Measurements from ENCODE around the gene CDK14. TPM values are rescaled to one million over a fixed set of nuclear protein-coding genes. Genes with fewer than 3 reads are reported as not detected.

Gene CDK14
- total and polyA plus RNA-seq, 2 donors (not counting 1 experiment from before 2014, with no cell fraction given), result 23.6 to 41.1 TPM

- Histone ChIP-seq H3K4me3 (replicated peaks in 1 of 4; ENCODE audit: control extremely low read depth in 1 of 4, insufficient read depth in 1 of 4, low read depth in 3 of 4, low read length in 4 of 4) (no peak overlapping the region), H3K36me3 (ENCODE audit: control insufficient read depth, insufficient read depth, low read length) (no peaks in the 10 kb centered on the region), H3K4me2 (ENCODE audit: extremely low read depth, insufficient read depth, low read length) (no peak overlapping the region), H3K79me2 (ENCODE audit: control insufficient read depth, insufficient read depth, low read length) (no peaks in the 10 kb centered on the region), H3K9me3 (ENCODE audit: control insufficient read depth, insufficient read depth, low read depth, low read length) (no peaks in the 10 kb centered on the region), H3K27ac (ENCODE audit: insufficient read depth, low read length) (no peak overlapping the region), H3K9ac (ENCODE audit: insufficient read depth, low read length) (no peak overlapping the region), H3K27me3 (ENCODE audit: control insufficient read depth, insufficient read depth, low read length) (no peaks in the 10 kb centered on the region), H4K20me1 (ENCODE audit: control insufficient read depth, extremely low read depth, insufficient read depth, low read length) (no peaks in the 10 kb centered on the region), H2AFZ (ENCODE audit: low read length) (no peak overlapping the region), H3K4me1 (ENCODE audit: control insufficient read depth, extremely low read depth, insufficient read depth, low read length) (no peaks in the 10 kb centered on the region)
- TF ChIP-seq, protein P1, sequence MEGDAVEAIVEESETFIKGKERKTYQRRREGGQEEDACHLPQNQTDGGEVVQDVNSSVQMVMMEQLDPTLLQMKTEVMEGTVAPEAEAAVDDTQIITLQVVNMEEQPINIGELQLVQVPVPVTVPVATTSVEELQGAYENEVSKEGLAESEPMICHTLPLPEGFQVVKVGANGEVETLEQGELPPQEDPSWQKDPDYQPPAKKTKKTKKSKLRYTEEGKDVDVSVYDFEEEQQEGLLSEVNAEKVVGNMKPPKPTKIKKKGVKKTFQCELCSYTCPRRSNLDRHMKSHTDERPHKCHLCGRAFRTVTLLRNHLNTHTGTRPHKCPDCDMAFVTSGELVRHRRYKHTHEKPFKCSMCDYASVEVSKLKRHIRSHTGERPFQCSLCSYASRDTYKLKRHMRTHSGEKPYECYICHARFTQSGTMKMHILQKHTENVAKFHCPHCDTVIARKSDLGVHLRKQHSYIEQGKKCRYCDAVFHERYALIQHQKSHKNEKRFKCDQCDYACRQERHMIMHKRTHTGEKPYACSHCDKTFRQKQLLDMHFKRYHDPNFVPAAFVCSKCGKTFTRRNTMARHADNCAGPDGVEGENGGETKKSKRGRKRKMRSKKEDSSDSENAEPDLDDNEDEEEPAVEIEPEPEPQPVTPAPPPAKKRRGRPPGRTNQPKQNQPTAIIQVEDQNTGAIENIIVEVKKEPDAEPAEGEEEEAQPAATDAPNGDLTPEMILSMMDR (conservative IDR thresholded peaks at IDR 0.05 in 1 of 2, IDR thresholded peaks at IDR 0.05 in 1 of 2; ENCODE audit: low read depth in 1 of 2, low read length in 2 of 2), result no peak
- TF ChIP-seq EZH2 (IDR thresholded peaks at IDR 0.05; ENCODE audit: low read length, missing control alignments), result no peak
- peak in 1 of 2 donors; percentile 21 for DNase-seq (ENCODE audit: low read depth in 2 of 2)
These were observed 393.1 kb downstream of the CDK14 start for GRCh38 chr7:90988996-90989765.

DNA sequence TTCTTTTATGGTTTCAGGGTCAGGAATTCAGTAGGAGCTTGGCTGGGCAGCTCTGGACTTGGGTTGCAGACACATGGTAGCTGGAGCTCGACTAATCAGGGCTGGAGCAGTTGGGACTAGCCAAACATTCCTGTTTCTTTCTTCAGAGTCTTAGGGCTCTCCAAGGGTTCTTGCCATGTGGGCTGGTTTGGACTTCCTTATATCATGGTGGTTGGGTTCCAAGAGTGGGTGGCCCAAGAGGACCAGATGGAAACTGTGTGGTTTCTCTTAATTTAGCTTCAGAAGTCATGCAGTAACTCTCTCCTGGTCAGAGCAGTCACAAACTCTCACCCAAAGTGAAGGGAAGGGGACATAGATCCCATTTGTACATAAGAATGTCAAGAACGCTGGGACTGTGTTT lies 398.0 kb downstream of the CDK14 start:
- TF ChIP-seq EZH2 (IDR thresholded peaks at IDR 0.05; ENCODE audit: low read length, missing control alignments), result no peak
- TF ChIP-seq, protein P1 (conservative IDR thresholded peaks at IDR 0.05 in 1 of 2, IDR thresholded peaks at IDR 0.05 in 1 of 2; ENCODE audit: low read depth in 1 of 2, low read length in 2 of 2), result no peak
- no peak overlapping the region for H3K27ac ChIP-seq (ENCODE audit: insufficient read depth, low read length)
- H3K79me2 ChIP-seq (ENCODE audit: control insufficient read depth, insufficient read depth, low read length), result no peaks in the 10 kb centered on the region
- no peaks in the 10 kb centered on the region for H3K4me1 ChIP-seq (ENCODE audit: control insufficient read depth, extremely low read depth, insufficient read depth, low read length)
- no peak overlapping the region for H3K9ac ChIP-seq (ENCODE audit: insufficient read depth, low read length)
- no peaks in the 10 kb centered on the region for H3K36me3 ChIP-seq (ENCODE audit: control insufficient read depth, insufficient read depth, low read length)
- DNase-seq (ENCODE audit: low read depth in 2 of 2), result no peak
- H3K9me3 ChIP-seq (ENCODE audit: control insufficient read depth, insufficient read depth, low read depth, low read length), result no peaks in the 10 kb centered on the region
- H3K4me2 ChIP-seq (ENCODE audit: extremely low read depth, insufficient read depth, low read length), result no peak overlapping the region
- H2AFZ ChIP-seq (ENCODE audit: low read length), result no peak overlapping the region
- no peaks in the 10 kb centered on the region for H4K20me1 ChIP-seq (ENCODE audit: control insufficient read depth, extremely low read depth, insufficient read depth, low read length)
- H3K4me3 ChIP-seq (replicated peaks in 1 of 4; ENCODE audit: control extremely low read depth in 1 of 4, insufficient read depth in 1 of 4, low read depth in 3 of 4, low read length in 4 of 4), result no peak overlapping the region
- H3K27me3 ChIP-seq (ENCODE audit: control insufficient read depth, insufficient read depth, low read length), result no peaks in the 10 kb centered on the region

GRCh38 chr7:90994601-90995000 lies 398.5 kb downstream of the CDK14 start:
- Histone ChIP-seq H3K27ac (ENCODE audit: insufficient read depth, low read length) (no peak overlapping the region), H3K79me2 (ENCODE audit: control insufficient read depth, insufficient read depth, low read length) (no peaks in the 10 kb centered on the region), H3K9me3 (ENCODE audit: control insufficient read depth, insufficient read depth, low read depth, low read length) (no peaks in the 10 kb centered on the region), H4K20me1 (ENCODE audit: control insufficient read depth, extremely low read depth, insufficient read depth, low read length) (no peaks in the 10 kb centered on the region), H3K9ac (ENCODE audit: insufficient read depth, low read length) (no peak overlapping the region), H3K4me2 (ENCODE audit: extremely low read depth, insufficient read depth, low read length) (no peak overlapping the region), H3K4me1 (ENCODE audit: control insufficient read depth, extremely low read depth, insufficient read depth, low read length) (no peaks in the 10 kb centered on the region), H3K36me3 (ENCODE audit: control insufficient read depth, insufficient read depth, low read length) (no peaks in the 10 kb centered on the region), H2AFZ (ENCODE audit: low read length) (no peak overlapping the region), H3K27me3 (ENCODE audit: control insufficient read depth, insufficient read depth, low read length) (no peaks in the 10 kb centered on the region), H3K4me3 (replicated peaks in 1 of 4; ENCODE audit: control extremely low read depth in 1 of 4, insufficient read depth in 1 of 4, low read depth in 3 of 4, low read length in 4 of 4) (no peak overlapping the region)
- no peak for DNase-seq (ENCODE audit: low read depth in 2 of 2)
- TF ChIP-seq, protein P1 (conservative IDR thresholded peaks at IDR 0.05 in 1 of 2, IDR thresholded peaks at IDR 0.05 in 1 of 2; ENCODE audit: low read depth in 1 of 2, low read length in 2 of 2), result no peak
- TF ChIP-seq EZH2 (IDR thresholded peaks at IDR 0.05; ENCODE audit: low read length, missing control alignments), result no peak

Measured in fibroblast of lung (primary cell).